Liver (tissue), 9 donors: Measurements from ENCODE around the gene FARS2. TPM values are rescaled to one million over a fixed set of nuclear protein-coding genes. Genes with fewer than 3 reads are reported as not detected.
A peak's percentile ranks its signal among the peaks of the same experiment; 100 is the strongest.

Source experiments
- DNase-seq: peaks from one replicate; pipeline ENCODE4 v3.0.0-alpha.2; 2017; ENCODE audit warnings: low spot score
- H3K27ac ChIP-seq, 2 donors: one replicate each; pipeline ENCODE4 v1.7.0; 2013; ENCODE audit warnings: inconsistent platforms in 2 of 2, low read length in 2 of 2, control low read depth in 1 of 2, low read depth in 1 of 2, mild to moderate bottlenecking in 1 of 2
- H3K27me3 ChIP-seq, 4 donors: one replicate each; pipeline versions ENCODE4 v1.6.1 to v1.7.0; 2013; ENCODE audit warnings: low read length in 3 of 4, inconsistent platforms in 1 of 4, mild to moderate bottlenecking in 1 of 4, moderate library complexity in 1 of 4; ENCODE audit not compliant: control insufficient read depth in 4 of 4, insufficient read depth in 4 of 4
- H3K36me3 ChIP-seq, 4 donors: one replicate each; pipeline versions ENCODE4 v1.6.1 to v1.7.0; 2013; ENCODE audit warnings: low read length in 3 of 4, mild to moderate bottlenecking in 3 of 4, low read depth in 1 of 4, moderate library complexity in 1 of 4; ENCODE audit not compliant: control insufficient read depth in 4 of 4, insufficient read depth in 3 of 4
- H3K4me1 ChIP-seq, 4 donors: one replicate each; pipeline versions ENCODE4 v1.6.1 to v1.7.0; 2013; ENCODE audit warnings: low read length in 3 of 4, mild to moderate bottlenecking in 3 of 4, moderate library complexity in 1 of 4; ENCODE audit not compliant: control insufficient read depth in 4 of 4, insufficient read depth in 4 of 4
- H3K4me3 ChIP-seq, 3 donors: one replicate each; pipeline versions ENCODE4 v1.6.1 to v1.7.0; 2013; ENCODE audit warnings: low read length in 3 of 3, control low read depth in 1 of 3, low read depth in 1 of 3, mild to moderate bottlenecking in 1 of 3
- H3K9ac ChIP-seq, 2 donors: one replicate each; pipeline ENCODE4 v1.7.0; 2013; ENCODE audit warnings: low read length in 2 of 2, mild to moderate bottlenecking in 2 of 2, moderate library complexity in 2 of 2, control low read depth in 1 of 2, low read depth in 1 of 2
- H3K9me3 ChIP-seq, 4 donors: one replicate each; pipeline versions ENCODE4 v1.6.1 to v1.7.0; 2013; ENCODE audit warnings: low read length in 3 of 4; ENCODE audit not compliant: control insufficient read depth in 4 of 4
- EGR1 ChIP-seq, 2 donors: IDR thresholded peaks; 2 replicates each; pipeline ENCODE4 v1.6.1; 2016 to 2018; ENCODE audit warnings: antibody characterized with exemption in 2 of 2, low read depth in 2 of 2
- FOXA2 ChIP-seq: IDR thresholded peaks from 2 replicates; pipeline ENCODE4 v1.6.1; 2016; ENCODE audit warnings: antibody characterized with exemption
- GABPA ChIP-seq, 2 donors: IDR thresholded peaks in 1 of 2; conservative IDR thresholded peaks in 1 of 2; 2 replicates each; pipeline ENCODE4 v1.6.1; 2016; ENCODE audit warnings: antibody characterized with exemption in 2 of 2, mild to moderate bottlenecking in 1 of 2, moderate library complexity in 1 of 2
- HNF4A ChIP-seq, 2 donors: conservative IDR thresholded peaks; 2 replicates each; pipeline ENCODE4 v1.6.1; 2016; ENCODE audit warnings: antibody characterized with exemption in 2 of 2, mild to moderate bottlenecking in 2 of 2
- NR2F2 ChIP-seq: IDR thresholded peaks from 2 replicates; pipeline ENCODE4 v1.6.1; 2016; ENCODE audit warnings: antibody characterized with exemption
- RAD21 ChIP-seq, 2 donors: IDR thresholded peaks; 2 replicates each; pipeline ENCODE4 v1.6.1; 2016; ENCODE audit warnings: antibody characterized with exemption in 2 of 2, mild to moderate bottlenecking in 2 of 2
- SP1 ChIP-seq: IDR thresholded peaks from 2 replicates; pipeline ENCODE4 v1.6.1; 2018; ENCODE audit warnings: antibody characterized with exemption, mild to moderate bottlenecking
- YY1 ChIP-seq: IDR thresholded peaks from 2 replicates; pipeline ENCODE4 v1.6.1; 2016; ENCODE audit warnings: antibody characterized with exemption, mild to moderate bottlenecking
- WGBS: extraction: QIAGEN DNeasy Blood & Tissue Kit; methylation state at CpG from one replicate; pipeline ENCODE4 v1.1.7; 2013; 5-methylcytosine and 5-hydroxymethylcytosine counted together
- polyA plus RNA-seq, 2 donors: library from polyadenylated mRNA; stranded (reverse) in 1 of 2; unstranded in 1 of 2; fragments of 200-250 nt in 1 of 2; fragments of >200 nt in 1 of 2; fragmentation: Nextera tagmentation in 1 of 2; extraction: Ambion mirVana in 1 of 2; gene quantifications; one replicate each; pipeline versions ENCODE4 v1.2.1 to v1.2.3, GENCODE V29; 2013 to 2015
- total RNA-seq, 2 donors: library from RNA; depleted of rRNA; stranded (reverse); fragments of >200 nt; gene quantifications; one replicate each; pipeline ENCODE4 v1.2.3, GENCODE V29; 2014
- TF ChIP-seq, protein P1 (sequence below): IDR thresholded peaks from 2 replicates; pipeline ENCODE4 v1.6.1; 2016; ENCODE audit warnings: antibody characterized with exemption
- TF ChIP-seq, protein P2 (sequence below): IDR thresholded peaks from 2 replicates; pipeline ENCODE4 v1.6.1; 2016; ENCODE audit warnings: antibody characterized with exemption, mild to moderate bottlenecking
- TF ChIP-seq, protein P3 (sequence below): IDR thresholded peaks from 2 replicates; pipeline ENCODE4 v1.6.1; 2016; ENCODE audit warnings: antibody characterized with exemption
- TF ChIP-seq, protein P4 (sequence below): fragments of 150-350 bp; IDR thresholded peaks from 2 replicates; pipeline ENCODE4 v1.5.1; 2017; ENCODE audit warnings: improper control_type of control experiment, low read depth, low read length; ENCODE audit not compliant: missing input control
- TF ChIP-seq, protein P5 (sequence below): IDR thresholded peaks from 2 replicates; pipeline ENCODE4 v1.6.1; 2016; ENCODE audit warnings: antibody characterized with exemption
- donor health status: healthy.
- donor health status: healthy.
- donor health status: healthy.
- donor health status: healthy.
- donor health status: healthy.

FARS2 gene
- total and polyA plus RNA-seq, 4 donors = 7.8 to 25.9 (median 11.2) TPM

DNA sequence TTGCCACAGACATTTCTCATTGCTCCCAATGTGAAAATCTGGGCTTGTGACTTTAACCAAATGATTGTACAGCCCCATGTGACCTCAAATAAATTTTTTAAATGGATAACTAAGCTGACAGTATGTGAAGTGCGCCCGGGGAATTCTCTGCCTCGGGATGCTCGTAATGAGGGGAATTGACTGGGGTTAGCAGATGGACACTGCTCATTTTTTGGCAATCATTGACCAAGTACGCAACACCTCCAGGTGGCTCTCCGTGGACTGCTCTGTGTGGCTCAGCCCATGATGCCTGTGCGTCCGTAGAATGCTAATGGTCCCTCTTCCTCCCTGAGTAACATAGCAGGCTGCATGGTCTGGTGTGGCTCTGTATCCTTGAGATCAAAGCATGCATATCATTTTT, 42.4 kb downstream of the FARS2 start:
- no peaks in the 10 kb centered on the region for H3K36me3 ChIP-seq
- peaks cover 0 to 16% (median 5%) of the 10 kb centered on the region in 4 donors for H3K4me1 ChIP-seq
- H3K27ac ChIP-seq = no peak overlapping the region
- no peaks in the 10 kb centered on the region for H3K9me3 ChIP-seq
- no peaks in the 10 kb centered on the region for H3K27me3 ChIP-seq
- no peak for TF ChIP-seq YY1
- TF ChIP-seq, protein P1, sequence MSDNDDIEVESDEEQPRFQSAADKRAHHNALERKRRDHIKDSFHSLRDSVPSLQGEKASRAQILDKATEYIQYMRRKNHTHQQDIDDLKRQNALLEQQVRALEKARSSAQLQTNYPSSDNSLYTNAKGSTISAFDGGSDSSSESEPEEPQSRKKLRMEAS = no peak
- TF ChIP-seq NR2F2 = no peak
- TF ChIP-seq, protein P2, sequence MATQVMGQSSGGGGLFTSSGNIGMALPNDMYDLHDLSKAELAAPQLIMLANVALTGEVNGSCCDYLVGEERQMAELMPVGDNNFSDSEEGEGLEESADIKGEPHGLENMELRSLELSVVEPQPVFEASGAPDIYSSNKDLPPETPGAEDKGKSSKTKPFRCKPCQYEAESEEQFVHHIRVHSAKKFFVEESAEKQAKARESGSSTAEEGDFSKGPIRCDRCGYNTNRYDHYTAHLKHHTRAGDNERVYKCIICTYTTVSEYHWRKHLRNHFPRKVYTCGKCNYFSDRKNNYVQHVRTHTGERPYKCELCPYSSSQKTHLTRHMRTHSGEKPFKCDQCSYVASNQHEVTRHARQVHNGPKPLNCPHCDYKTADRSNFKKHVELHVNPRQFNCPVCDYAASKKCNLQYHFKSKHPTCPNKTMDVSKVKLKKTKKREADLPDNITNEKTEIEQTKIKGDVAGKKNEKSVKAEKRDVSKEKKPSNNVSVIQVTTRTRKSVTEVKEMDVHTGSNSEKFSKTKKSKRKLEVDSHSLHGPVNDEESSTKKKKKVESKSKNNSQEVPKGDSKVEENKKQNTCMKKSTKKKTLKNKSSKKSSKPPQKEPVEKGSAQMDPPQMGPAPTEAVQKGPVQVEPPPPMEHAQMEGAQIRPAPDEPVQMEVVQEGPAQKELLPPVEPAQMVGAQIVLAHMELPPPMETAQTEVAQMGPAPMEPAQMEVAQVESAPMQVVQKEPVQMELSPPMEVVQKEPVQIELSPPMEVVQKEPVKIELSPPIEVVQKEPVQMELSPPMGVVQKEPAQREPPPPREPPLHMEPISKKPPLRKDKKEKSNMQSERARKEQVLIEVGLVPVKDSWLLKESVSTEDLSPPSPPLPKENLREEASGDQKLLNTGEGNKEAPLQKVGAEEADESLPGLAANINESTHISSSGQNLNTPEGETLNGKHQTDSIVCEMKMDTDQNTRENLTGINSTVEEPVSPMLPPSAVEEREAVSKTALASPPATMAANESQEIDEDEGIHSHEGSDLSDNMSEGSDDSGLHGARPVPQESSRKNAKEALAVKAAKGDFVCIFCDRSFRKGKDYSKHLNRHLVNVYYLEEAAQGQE = no peak
- TF ChIP-seq FOXA2 = no peak
- TF ChIP-seq RAD21 (IDR thresholded peaks at IDR 0.05) = no peak
- no peak for TF ChIP-seq GABPA (IDR thresholded peaks at IDR 0.05 in 1 of 2, conservative IDR thresholded peaks at IDR 0.05 in 1 of 2)
- TF ChIP-seq, protein P3, sequence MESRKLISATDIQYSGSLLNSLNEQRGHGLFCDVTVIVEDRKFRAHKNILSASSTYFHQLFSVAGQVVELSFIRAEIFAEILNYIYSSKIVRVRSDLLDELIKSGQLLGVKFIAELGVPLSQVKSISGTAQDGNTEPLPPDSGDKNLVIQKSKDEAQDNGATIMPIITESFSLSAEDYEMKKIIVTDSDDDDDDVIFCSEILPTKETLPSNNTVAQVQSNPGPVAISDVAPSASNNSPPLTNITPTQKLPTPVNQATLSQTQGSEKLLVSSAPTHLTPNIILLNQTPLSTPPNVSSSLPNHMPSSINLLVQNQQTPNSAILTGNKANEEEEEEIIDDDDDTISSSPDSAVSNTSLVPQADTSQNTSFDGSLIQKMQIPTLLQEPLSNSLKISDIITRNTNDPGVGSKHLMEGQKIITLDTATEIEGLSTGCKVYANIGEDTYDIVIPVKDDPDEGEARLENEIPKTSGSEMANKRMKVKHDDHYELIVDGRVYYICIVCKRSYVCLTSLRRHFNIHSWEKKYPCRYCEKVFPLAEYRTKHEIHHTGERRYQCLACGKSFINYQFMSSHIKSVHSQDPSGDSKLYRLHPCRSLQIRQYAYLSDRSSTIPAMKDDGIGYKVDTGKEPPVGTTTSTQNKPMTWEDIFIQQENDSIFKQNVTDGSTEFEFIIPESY = no peak
- TF ChIP-seq, protein P4, sequence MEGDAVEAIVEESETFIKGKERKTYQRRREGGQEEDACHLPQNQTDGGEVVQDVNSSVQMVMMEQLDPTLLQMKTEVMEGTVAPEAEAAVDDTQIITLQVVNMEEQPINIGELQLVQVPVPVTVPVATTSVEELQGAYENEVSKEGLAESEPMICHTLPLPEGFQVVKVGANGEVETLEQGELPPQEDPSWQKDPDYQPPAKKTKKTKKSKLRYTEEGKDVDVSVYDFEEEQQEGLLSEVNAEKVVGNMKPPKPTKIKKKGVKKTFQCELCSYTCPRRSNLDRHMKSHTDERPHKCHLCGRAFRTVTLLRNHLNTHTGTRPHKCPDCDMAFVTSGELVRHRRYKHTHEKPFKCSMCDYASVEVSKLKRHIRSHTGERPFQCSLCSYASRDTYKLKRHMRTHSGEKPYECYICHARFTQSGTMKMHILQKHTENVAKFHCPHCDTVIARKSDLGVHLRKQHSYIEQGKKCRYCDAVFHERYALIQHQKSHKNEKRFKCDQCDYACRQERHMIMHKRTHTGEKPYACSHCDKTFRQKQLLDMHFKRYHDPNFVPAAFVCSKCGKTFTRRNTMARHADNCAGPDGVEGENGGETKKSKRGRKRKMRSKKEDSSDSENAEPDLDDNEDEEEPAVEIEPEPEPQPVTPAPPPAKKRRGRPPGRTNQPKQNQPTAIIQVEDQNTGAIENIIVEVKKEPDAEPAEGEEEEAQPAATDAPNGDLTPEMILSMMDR = no peak
- TF ChIP-seq, protein P5, sequence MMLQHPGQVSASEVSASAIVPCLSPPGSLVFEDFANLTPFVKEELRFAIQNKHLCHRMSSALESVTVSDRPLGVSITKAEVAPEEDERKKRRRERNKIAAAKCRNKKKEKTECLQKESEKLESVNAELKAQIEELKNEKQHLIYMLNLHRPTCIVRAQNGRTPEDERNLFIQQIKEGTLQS = no peak
- TF ChIP-seq EGR1 (IDR thresholded peaks at IDR 0.05; ENCODE audit: low read depth in 2 of 2) = no peak
- no peak overlapping the region for H3K9ac ChIP-seq
- whole genome bisulfite sequencing = 71% methylated on average over 8 of the region's 8 CpGs
- no peak overlapping the region for H3K4me3 ChIP-seq
- no peak for DNase-seq

DNA sequence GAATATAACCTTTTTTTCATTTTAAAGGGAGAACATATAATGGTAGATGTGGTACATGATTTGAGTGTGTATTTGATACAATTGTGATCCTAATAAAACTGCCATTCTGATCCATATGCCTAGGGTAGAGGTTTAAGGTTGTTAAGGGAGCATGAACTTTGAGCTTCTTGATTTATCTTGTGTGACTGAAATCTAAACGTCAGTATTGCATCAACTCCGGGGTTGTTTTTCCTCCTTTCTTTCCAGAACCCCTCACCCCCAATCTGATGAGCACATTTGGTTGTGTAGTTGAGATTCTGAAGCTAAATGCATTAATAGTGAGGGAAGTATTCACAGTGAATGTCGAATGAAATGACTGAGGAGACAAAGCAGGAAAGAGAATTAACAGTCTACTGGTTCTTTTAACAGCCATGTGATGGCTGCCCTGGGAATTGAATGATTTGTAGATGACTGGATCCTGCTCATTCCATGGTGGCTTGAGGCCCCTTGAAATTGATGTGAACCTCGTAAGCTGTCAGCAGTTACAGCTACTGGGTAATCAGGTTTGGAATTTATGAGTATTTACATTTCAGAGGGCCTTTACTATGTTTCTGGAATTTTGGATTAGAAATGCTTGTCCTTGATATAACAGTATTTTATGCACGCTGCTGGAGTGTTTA, 44.8 kb downstream of the FARS2 start:
- Histone ChIP-seq H3K27me3 (no peaks in the 10 kb centered on the region), H3K4me3 (no peak overlapping the region), H3K4me1 (peaks cover 0 to 16% (median 5%) of the 10 kb centered on the region in 4 donors), H3K9me3 (no peaks in the 10 kb centered on the region), H3K27ac (no peak overlapping the region), H3K36me3 (no peaks in the 10 kb centered on the region), H3K9ac (no peak overlapping the region)
- no peak for DNase-seq
- no peak for TF ChIP-seq RAD21 (IDR thresholded peaks at IDR 0.05)
- TF ChIP-seq SP1 = peak; percentile 22
- TF ChIP-seq HNF4A (conservative IDR thresholded peaks at IDR 0.05) = peak; percentile 43 to 55
- 59% methylated on average over 5 of the region's 5 CpGs for WGBS
